ENCODE measurements around the gene PML. TPM values are rescaled to one million over a fixed set of nuclear protein-coding genes. Genes with fewer than 3 reads are reported as not detected.
"Not testable (repeated sequence)": the region's sequence is repeated elsewhere in the genome, so short reads cannot be mapped to it uniquely, and the experiment has no call there.

PML gene
- total RNA-seq, 1 experiment from 2014 or later, result 24.6 TPM

- H2BK20ac ChIP-seq (ENCODE audit: low read depth, low read length, poor library complexity, severe bottlenecking); H4K5ac ChIP-seq (ENCODE audit: insufficient read length, low read depth, low read length); DNase-seq; H2BK5ac ChIP-seq (ENCODE audit: insufficient read length, low read length); H2AK5ac ChIP-seq (ENCODE audit: insufficient read length, low read length); H3K27me3 ChIP-seq (ENCODE audit: insufficient read depth, low read length); H3K4me2 ChIP-seq (ENCODE audit: insufficient read depth, insufficient read length, low read length); H3K4ac ChIP-seq (ENCODE audit: low read depth, low read length); H4K91ac ChIP-seq (ENCODE audit: insufficient read length, low read depth, low read length); H3K36me3 Mint-ChIP-seq (ENCODE audit: insufficient read depth in 1 of 3, low read depth in 3 of 3); H3K56ac ChIP-seq (ENCODE audit: insufficient read length, low read depth, low read length); H4K20me1 ChIP-seq (ENCODE audit: control insufficient read depth, insufficient read depth, insufficient read length); H3K79me2 ChIP-seq (ENCODE audit: insufficient read depth, low read length); H3T11ph ChIP-seq (ENCODE audit: low read length); H3K79me1 ChIP-seq (ENCODE audit: insufficient read depth, low read depth, low read length, poor library complexity, severe bottlenecking); H2BK15ac ChIP-seq (ENCODE audit: low read depth, low read length); H3K23me2 ChIP-seq (ENCODE audit: insufficient read length, low read depth, low read length, poor library complexity, severe bottlenecking); H3K18ac ChIP-seq (ENCODE audit: insufficient read length, low read depth, low read length); H3K27ac Mint-ChIP-seq; H2BK12ac ChIP-seq (ENCODE audit: insufficient read length, low read depth, low read length); H2AFZ ChIP-seq (ENCODE audit: low read length); H3K4me3 Mint-ChIP-seq; H3K9ac ChIP-seq (ENCODE audit: extremely low read depth, insufficient read length, low read length); H3K23ac ChIP-seq (ENCODE audit: insufficient read length, low read depth, low read length); H3K9me3 Mint-ChIP-seq; H3K27ac ChIP-seq (ENCODE audit: insufficient read length, low read depth, low read length); H3K4me1 Mint-ChIP-seq; H3K14ac ChIP-seq (ENCODE audit: insufficient read depth, low read length); H4K8ac ChIP-seq (replicated peaks; ENCODE audit: insufficient read length, low read depth, low read length); H3K27me3 Mint-ChIP-seq (ENCODE audit: low read depth); H2BK120ac ChIP-seq (ENCODE audit: low read depth, low read length, poor library complexity, severe bottlenecking); H3K9me3 ChIP-seq (ENCODE audit: control insufficient read depth, low read depth, low read length); H3K4me1 ChIP-seq (ENCODE audit: insufficient read depth, low read length): not testable (repeated sequence)
- TF ChIP-seq CTCF (conservative IDR thresholded peaks at IDR 0.05), result peak; percentile 60
- WGBS (ENCODE audit: extremely low coverage, insufficient read length, low lambda C conversion rate), result no CpG with 5 or more reads among the region's 16 CpGs
These were observed 78.3 kb downstream of the PML start for GRCh38 chr15:74072614-74073337.

- H2AK5ac ChIP-seq (ENCODE audit: insufficient read length, low read length); H3K4me2 ChIP-seq (ENCODE audit: insufficient read depth, insufficient read length, low read length); H3K4me1 ChIP-seq (ENCODE audit: insufficient read depth, low read length); H3T11ph ChIP-seq (ENCODE audit: low read length); H2BK15ac ChIP-seq (ENCODE audit: low read depth, low read length); H2AFZ ChIP-seq (ENCODE audit: low read length); H2BK5ac ChIP-seq (ENCODE audit: insufficient read length, low read length); H3K27ac ChIP-seq (ENCODE audit: insufficient read length, low read depth, low read length); H3K9ac ChIP-seq (ENCODE audit: extremely low read depth, insufficient read length, low read length); H3K4ac ChIP-seq (ENCODE audit: low read depth, low read length); H3K4me3 Mint-ChIP-seq; H3K23me2 ChIP-seq (ENCODE audit: insufficient read length, low read depth, low read length, poor library complexity, severe bottlenecking); H4K20me1 ChIP-seq (ENCODE audit: control insufficient read depth, insufficient read depth, insufficient read length); H3K4me1 Mint-ChIP-seq; H4K5ac ChIP-seq (ENCODE audit: insufficient read length, low read depth, low read length); H3K27me3 ChIP-seq (ENCODE audit: insufficient read depth, low read length); H3K9me3 ChIP-seq (ENCODE audit: control insufficient read depth, low read depth, low read length); H4K8ac ChIP-seq (replicated peaks; ENCODE audit: insufficient read length, low read depth, low read length); H2BK20ac ChIP-seq (ENCODE audit: low read depth, low read length, poor library complexity, severe bottlenecking); H3K79me2 ChIP-seq (ENCODE audit: insufficient read depth, low read length); H4K91ac ChIP-seq (ENCODE audit: insufficient read length, low read depth, low read length); H3K79me1 ChIP-seq (ENCODE audit: insufficient read depth, low read depth, low read length, poor library complexity, severe bottlenecking); H3K9me3 Mint-ChIP-seq; H3K18ac ChIP-seq (ENCODE audit: insufficient read length, low read depth, low read length); H3K36me3 Mint-ChIP-seq (ENCODE audit: insufficient read depth in 1 of 3, low read depth in 3 of 3); H3K23ac ChIP-seq (ENCODE audit: insufficient read length, low read depth, low read length); H3K14ac ChIP-seq (ENCODE audit: insufficient read depth, low read length); H2BK12ac ChIP-seq (ENCODE audit: insufficient read length, low read depth, low read length); H3K27me3 Mint-ChIP-seq (ENCODE audit: low read depth); H2BK120ac ChIP-seq (ENCODE audit: low read depth, low read length, poor library complexity, severe bottlenecking); H3K27ac Mint-ChIP-seq; H3K56ac ChIP-seq (ENCODE audit: insufficient read length, low read depth, low read length); DNase-seq: not testable (repeated sequence)
- WGBS (ENCODE audit: extremely low coverage, insufficient read length, low lambda C conversion rate), result no CpG with 5 or more reads among the region's 9 CpGs
These were observed 81.3 kb downstream of the PML start for GRCh38 chr15:74075781-74076180.

Measured in H9 (cell line).